Measurements from ENCODE around the gene EPS8.
"Not testable (repeated sequence)": the region's sequence is repeated elsewhere in the genome, so short reads cannot be mapped to it uniquely, and the experiment has no call there.

Gene EPS8

GRCh38 chr12:15644700-15645099 is 144.5 kb downstream of the EPS8 start:
- no peak for DNase-seq (ENCODE audit: low read depth)

- no peak for DNase-seq (ENCODE audit: low read depth)
Measured at GRCh38 chr12:15638231-15638630, 151.0 kb downstream of the EPS8 start.

- DNase-seq (ENCODE audit: low read depth), result no peak
Measured at GRCh38 chr12:15636060-15636890, 152.9 kb downstream of the EPS8 start.

GRCh38 chr12:15634010-15634683 is 155.0 kb downstream of the EPS8 start:
- DNase-seq (ENCODE audit: low read depth), result no peak

- no peak for DNase-seq (ENCODE audit: low read depth)
Measured at GRCh38 chr12:15633201-15633600, 156.0 kb downstream of the EPS8 start.

GRCh38 chr12:15632708-15633107 is 156.5 kb downstream of the EPS8 start:
- no peak for DNase-seq (ENCODE audit: low read depth)

- no peak for DNase-seq (ENCODE audit: low read depth)
Measured at GRCh38 chr12:15631007-15631715, 158.0 kb downstream of the EPS8 start.

- no peak for DNase-seq (ENCODE audit: low read depth)
Measured at GRCh38 chr12:15629761-15630160, 159.4 kb downstream of the EPS8 start.

- DNase-seq (ENCODE audit: low read depth), result peak; percentile 92
Measured at GRCh38 chr12:15629108-15629507, 160.1 kb downstream of the EPS8 start.

- DNase-seq (ENCODE audit: low read depth), result no peak
Measured at GRCh38 chr12:15627995-15628945, 160.9 kb downstream of the EPS8 start.

- DNase-seq (ENCODE audit: low read depth), result no peak
Measured at GRCh38 chr12:15625075-15625474, 164.1 kb downstream of the EPS8 start.

- no peak for DNase-seq (ENCODE audit: low read depth)
Measured at GRCh38 chr12:15620741-15621539, 168.2 kb downstream of the EPS8 start.

GRCh38 chr12:15616495-15616894 is 172.7 kb downstream of the EPS8 start:
- not testable (repeated sequence) for DNase-seq (ENCODE audit: low read depth)

GRCh38 chr12:15613981-15614380 is 175.2 kb downstream of the EPS8 start:
- no peak for DNase-seq (ENCODE audit: low read depth)

GRCh38 chr12:15608941-15609340 is 180.2 kb downstream of the EPS8 start:
- DNase-seq (ENCODE audit: low read depth), result no peak

GRCh38 chr12:15608406-15608805 is 180.8 kb downstream of the EPS8 start:
- DNase-seq (ENCODE audit: low read depth), result no peak

GRCh38 chr12:15605881-15606590 is 183.2 kb downstream of the EPS8 start:
- no peak for DNase-seq (ENCODE audit: low read depth)

- DNase-seq (ENCODE audit: low read depth), result no peak
Measured at GRCh38 chr12:15603474-15604085, 185.6 kb downstream of the EPS8 start.

GRCh38 chr12:15602051-15602672 is 187.0 kb downstream of the EPS8 start:
- no peak for DNase-seq (ENCODE audit: low read depth)

Data from HS-5 (cell line).